Glutamatergic neuron (in vitro differentiated cells): Measurements from ENCODE around the gene MRPS14. TPM values are rescaled to one million over a fixed set of nuclear protein-coding genes. Genes with fewer than 3 reads are reported as not detected.
A peak's percentile ranks its signal among the peaks of the same experiment; 100 is the strongest.

Experiments used
- DNase-seq: peaks from one replicate; pipeline ENCODE4 v3.0.0; 2022
- H3K27ac Mint-ChIP-seq: one replicate; pipeline ENCODE4 v1.8.0; 2020; ENCODE audit warnings: mild to moderate bottlenecking, mixed read lengths, inconsistent platforms; ENCODE audit not compliant: unreplicated experiment
- H3K27me3 Mint-ChIP-seq: one replicate; pipeline ENCODE4 v1.8.0; 2020; ENCODE audit warnings: mild to moderate bottlenecking, moderate library complexity, mixed read lengths, inconsistent platforms; ENCODE audit not compliant: unreplicated experiment
- H3K36me3 Mint-ChIP-seq: one replicate; pipeline ENCODE4 v1.8.0; 2020; ENCODE audit warnings: mild to moderate bottlenecking, mixed read lengths, inconsistent platforms; ENCODE audit not compliant: unreplicated experiment
- H3K4me1 Mint-ChIP-seq: one replicate; pipeline ENCODE4 v1.8.0; 2020; ENCODE audit warnings: mild to moderate bottlenecking, low read depth, mixed read lengths, inconsistent platforms; ENCODE audit not compliant: unreplicated experiment
- H3K4me3 Mint-ChIP-seq: one replicate; pipeline ENCODE4 v1.8.0; 2020; ENCODE audit warnings: mild to moderate bottlenecking, mixed read lengths, inconsistent platforms; ENCODE audit not compliant: unreplicated experiment
- H3K9me3 Mint-ChIP-seq: one replicate; pipeline ENCODE4 v1.8.0; 2020; ENCODE audit warnings: mild to moderate bottlenecking, moderate library complexity, mixed read lengths, inconsistent platforms; ENCODE audit not compliant: unreplicated experiment
- CTCF ChIP-seq: fragments of 200-600 bp; sonication (generic); IDR thresholded peaks from one replicate; pipeline ENCODE4 v1.5.0; 2021; ENCODE audit not compliant: partially characterized antibody, unreplicated experiment
- long read RNA-seq: library from polyadenylated mRNA; unstranded; transcript quantifications from one replicate; pipeline ENCODE4 v2.0.0, GENCODE V29; 2020; ENCODE audit not compliant: unreplicated experiment
- total RNA-seq: library from RNA; stranded (reverse); fragmentation: NEBNext Ultra II Directional; extraction: Animal tissue kit (Norgen Biotek cat#: 25700); gene quantifications from one replicate; pipeline ENCODE4 v1.2.1, GENCODE V29; 2021; ENCODE audit not compliant: unreplicated experiment

Gene MRPS14
- 35.3 TPM for total RNA-seq
- long read RNA-seq, transcript MRPS14-202 (3 exons, 2,115 nt) = major isoform, 17 of 27 reads
- long read RNA-seq, partial matches to known transcripts = 7 of 27 reads
- long read RNA-seq, other reads (novel, unspliced or antisense) = 3 of 27 reads

- Mint-ChIP-seq H3K4me3 (peak within 1 kb of the TSS; percentile 98), H3K27ac (peak within 1 kb of the TSS; percentile 93), H3K9me3 (peaks cover 2% of the 10 kb centered on the region), H3K27me3 (peaks cover 4% of the 10 kb centered on the region), H3K4me1 (no peaks in the 10 kb centered on the region), H3K36me3 (no peaks in the 10 kb centered on the region)
- peak; percentile 99 for DNase-seq
- no peak for TF ChIP-seq CTCF
Observed at GRCh38 chr1:175023043-175023921, at the start of gene MRPS14. MRPS14 (minus strand) TSS chr1:175023425; CDS start chr1:175023408, 17 bp downstream.

- H3K9me3 Mint-ChIP-seq = peaks cover 2% of the 10 kb centered on the region
- H3K4me3 Mint-ChIP-seq = no peak overlapping the region
- no peak for TF ChIP-seq CTCF
- H3K4me1 Mint-ChIP-seq = peaks cover 24% of the 10 kb centered on the region
- peak; percentile 59 for DNase-seq
- H3K27ac Mint-ChIP-seq = peak overlapping the region; percentile 86
- H3K36me3 Mint-ChIP-seq = no peaks in the 10 kb centered on the region
- H3K27me3 Mint-ChIP-seq = peaks cover 9% of the 10 kb centered on the region
Observed at GRCh38 chr1:175072099-175072951, 49.1 kb upstream of the MRPS14 start.

GRCh38 chr1:175071276-175071943 lies 48.2 kb upstream of the MRPS14 start:
- H3K27ac Mint-ChIP-seq = peak overlapping the region; percentile 86

GRCh38 chr1:175070818-175071217 lies 47.6 kb upstream of the MRPS14 start:
- no peak overlapping the region for H3K4me3 Mint-ChIP-seq
- no peaks in the 10 kb centered on the region for H3K36me3 Mint-ChIP-seq
- no peak overlapping the region for H3K27ac Mint-ChIP-seq
- peaks cover 24% of the 10 kb centered on the region for H3K4me1 Mint-ChIP-seq
- DNase-seq = no peak
- TF ChIP-seq CTCF = no peak
- no peaks in the 10 kb centered on the region for H3K9me3 Mint-ChIP-seq
- H3K27me3 Mint-ChIP-seq = peaks cover 9% of the 10 kb centered on the region

More at GRCh38 chr1:175071276-175071943, 48.2 kb upstream of the MRPS14 start:
- Mint-ChIP-seq H3K4me3 (no peak overlapping the region), H3K9me3 (no peaks in the 10 kb centered on the region), H3K4me1 (peaks cover 24% of the 10 kb centered on the region), H3K36me3 (no peaks in the 10 kb centered on the region), H3K27me3 (peaks cover 9% of the 10 kb centered on the region)
- TF ChIP-seq CTCF = no peak
- DNase-seq = no peak
